Fibroblast of pulmonary artery (primary cell): ENCODE measurements around the gene CREB5.

Experiments used
- DNase-seq: peaks from one replicate; pipeline ENCODE4 v3.0.0-alpha.2; 2010; ENCODE audit warnings: low read depth
- H3K4me3 ChIP-seq: replicated peaks from 2 replicates; pipeline ENCODE4 v1.5.1; 2011; ENCODE audit warnings: low read depth, mild to moderate bottlenecking, control low read depth, low read length, moderate library complexity
- CTCF ChIP-seq: IDR thresholded peaks from 2 replicates; pipeline ENCODE4 v1.5.1; 2011; ENCODE audit warnings: mild to moderate bottlenecking, control low read depth, low read length, inconsistent platforms; ENCODE audit errors: missing control alignments

CREB5 gene

GRCh38 chr7:28698840-28699239, 286.5 kb downstream of the CREB5 start:
- no peak overlapping the region for H3K4me3 ChIP-seq

GRCh38 chr7:28700096-28700495, 287.8 kb downstream of the CREB5 start:
- H3K4me3 ChIP-seq, result no peak overlapping the region
- no peak for TF ChIP-seq CTCF
- no peak for DNase-seq

More at GRCh38 chr7:28698840-28699239, 286.5 kb downstream of the CREB5 start:
- no peak for DNase-seq
- TF ChIP-seq CTCF, result no peak

- TF ChIP-seq CTCF, result no peak
- DNase-seq, result no peak
- H3K4me3 ChIP-seq, result no peak overlapping the region
These were observed 288.5 kb downstream of the CREB5 start for GRCh38 chr7:28700790-28701203.

GRCh38 chr7:28701731-28702130, 289.4 kb downstream of the CREB5 start:
- TF ChIP-seq CTCF, result no peak
- DNase-seq, result no peak
- H3K4me3 ChIP-seq, result no peak overlapping the region

GRCh38 chr7:28702171-28702570, 289.9 kb downstream of the CREB5 start:
- no peak for TF ChIP-seq CTCF
- no peak for DNase-seq
- H3K4me3 ChIP-seq, result no peak overlapping the region

GRCh38 chr7:28703037-28703765, 290.9 kb downstream of the CREB5 start:
- no peak overlapping the region for H3K4me3 ChIP-seq
- DNase-seq, result no peak
- TF ChIP-seq CTCF, result no peak

- DNase-seq, result no peak
- TF ChIP-seq CTCF, result no peak
- no peak overlapping the region for H3K4me3 ChIP-seq
These were observed 292.4 kb downstream of the CREB5 start for GRCh38 chr7:28704706-28705105.
